Stimulated activated CD8-positive, alpha-beta memory T cell treated with anti-CD3 and anti-CD28 coated beads, Interleukin-12 subunit alpha, Interleukin-12 subunit beta, amount 100 ng/mL, for 1 hour (primary cell): ENCODE measurements around the gene CDKN2AIP.
"Not testable (repeated sequence)": the region's sequence is repeated elsewhere in the genome, so short reads cannot be mapped to it uniquely, and the experiment has no call there.

Experiments
- DNase-seq: peaks from one replicate; pipeline ENCODE4 v3.0.0-alpha.2; 2020; ENCODE audit warnings: low read depth

CDKN2AIP gene

GRCh38 chr4:183448436-183448835 lies 4.0 kb downstream of the CDKN2AIP start:
- DNase-seq, result no peak

GRCh38 chr4:183449193-183449882 lies 4.9 kb downstream of the CDKN2AIP start:
- DNase-seq, result no peak

GRCh38 chr4:183450108-183450507 lies 5.7 kb downstream of the CDKN2AIP start:
- no peak for DNase-seq

GRCh38 chr4:183455431-183456195 lies 11.2 kb downstream of the CDKN2AIP start:
- DNase-seq, result no peak

GRCh38 chr4:183458005-183458404 lies 13.6 kb downstream of the CDKN2AIP start:
- DNase-seq, result no peak

GRCh38 chr4:183463903-183464619 lies 19.6 kb downstream of the CDKN2AIP start:
- DNase-seq, result not testable (repeated sequence)

- DNase-seq, result not testable (repeated sequence)
Observed at GRCh38 chr4:183465879-183466278, 21.4 kb downstream of the CDKN2AIP start.

GRCh38 chr4:183467246-183467645 lies 22.8 kb downstream of the CDKN2AIP start:
- DNase-seq, result no peak

- DNase-seq, result no peak
Observed at GRCh38 chr4:183468210-183469095, 24.0 kb downstream of the CDKN2AIP start.

- no peak for DNase-seq
Observed at GRCh38 chr4:183469285-183469684, 24.8 kb downstream of the CDKN2AIP start.

- no peak for DNase-seq
Observed at GRCh38 chr4:183469936-183470335, 25.5 kb downstream of the CDKN2AIP start.

GRCh38 chr4:183470821-183471220 lies 26.4 kb downstream of the CDKN2AIP start:
- no peak for DNase-seq

GRCh38 chr4:183471946-183472708 lies 27.7 kb downstream of the CDKN2AIP start:
- peak; percentile 84 for DNase-seq

- DNase-seq, result no peak
Observed at GRCh38 chr4:183478123-183478522, 33.7 kb downstream of the CDKN2AIP start.

GRCh38 chr4:183478926-183479325 lies 34.5 kb downstream of the CDKN2AIP start:
- no peak for DNase-seq

GRCh38 chr4:183482515-183483095 lies 38.2 kb downstream of the CDKN2AIP start:
- DNase-seq, result not testable (repeated sequence)

GRCh38 chr4:183483997-183484396 lies 39.6 kb downstream of the CDKN2AIP start:
- no peak for DNase-seq

- no peak for DNase-seq
Observed at GRCh38 chr4:183485411-183486160, 41.1 kb downstream of the CDKN2AIP start.

GRCh38 chr4:183492791-183493222 lies 48.4 kb downstream of the CDKN2AIP start:
- DNase-seq, result no peak

- no peak for DNase-seq
Observed at GRCh38 chr4:183493246-183493645, 48.8 kb downstream of the CDKN2AIP start.
